Measurements from ENCODE around the gene WFDC12. TPM values are rescaled to one million over a fixed set of nuclear protein-coding genes. Genes with fewer than 3 reads are reported as not detected.

The WFDC12 gene
- total RNA-seq, 1 donor from 2014 or later: not detected

- ATAC-seq (no peak), DNase-seq (ENCODE audit: low spot score) (no peak)
Measured at GRCh38 chr20:45094201-45094600, 30.1 kb downstream of the WFDC12 start.

- ATAC-seq (no peak), DNase-seq (ENCODE audit: low spot score) (no peak)
Measured at GRCh38 chr20:45092898-45093297, 31.4 kb downstream of the WFDC12 start.

GRCh38 chr20:45091366-45091765, 32.9 kb downstream of the WFDC12 start:
- no peak for ATAC-seq
- no peak for DNase-seq (ENCODE audit: low spot score)

DNA sequence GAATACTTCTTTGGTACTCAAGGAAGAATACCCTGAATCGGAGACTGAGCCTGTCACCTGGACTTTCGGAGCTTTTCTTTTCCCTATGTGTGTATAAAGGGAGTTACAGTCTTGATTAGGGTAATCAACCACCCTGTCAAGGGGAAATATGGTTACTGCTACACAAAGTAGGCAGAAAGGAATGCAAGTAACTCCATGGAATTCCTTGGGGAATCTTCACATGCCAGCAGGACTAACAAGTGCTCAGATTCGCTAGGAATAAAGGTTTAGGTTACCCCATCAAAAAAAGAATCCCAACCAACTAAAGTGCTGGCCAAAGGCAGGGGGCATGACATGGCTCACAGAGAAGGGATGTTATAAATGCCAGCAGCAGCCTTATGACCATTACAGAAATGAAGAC, 33.8 kb downstream of the WFDC12 start:
- DNase-seq (ENCODE audit: low spot score): no peak
- ATAC-seq: no peak

- ATAC-seq (no peak), DNase-seq (ENCODE audit: low spot score) (no peak)
Measured at GRCh38 chr20:45088247-45088646, 36.0 kb downstream of the WFDC12 start.

DNA sequence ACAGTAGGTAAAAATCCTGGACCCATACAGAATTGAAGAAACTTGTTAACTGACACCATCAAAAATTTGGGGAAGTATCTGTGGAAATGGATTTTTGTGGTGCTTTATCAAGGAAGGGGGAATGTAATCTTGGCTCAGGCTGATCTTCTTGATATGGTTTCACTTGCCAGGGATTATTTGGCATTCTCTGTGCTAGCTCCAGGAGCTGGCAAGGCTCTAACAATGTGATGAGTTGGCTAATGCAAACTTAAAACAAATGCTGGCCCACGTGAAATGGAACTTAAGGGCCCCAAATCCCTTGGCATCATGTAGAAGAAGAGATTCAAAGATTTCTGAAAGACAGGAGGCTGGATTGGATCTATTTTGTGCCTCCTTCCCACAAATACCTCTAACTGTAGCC, 36.5 kb downstream of the WFDC12 start:
- ATAC-seq: no peak

DNA sequence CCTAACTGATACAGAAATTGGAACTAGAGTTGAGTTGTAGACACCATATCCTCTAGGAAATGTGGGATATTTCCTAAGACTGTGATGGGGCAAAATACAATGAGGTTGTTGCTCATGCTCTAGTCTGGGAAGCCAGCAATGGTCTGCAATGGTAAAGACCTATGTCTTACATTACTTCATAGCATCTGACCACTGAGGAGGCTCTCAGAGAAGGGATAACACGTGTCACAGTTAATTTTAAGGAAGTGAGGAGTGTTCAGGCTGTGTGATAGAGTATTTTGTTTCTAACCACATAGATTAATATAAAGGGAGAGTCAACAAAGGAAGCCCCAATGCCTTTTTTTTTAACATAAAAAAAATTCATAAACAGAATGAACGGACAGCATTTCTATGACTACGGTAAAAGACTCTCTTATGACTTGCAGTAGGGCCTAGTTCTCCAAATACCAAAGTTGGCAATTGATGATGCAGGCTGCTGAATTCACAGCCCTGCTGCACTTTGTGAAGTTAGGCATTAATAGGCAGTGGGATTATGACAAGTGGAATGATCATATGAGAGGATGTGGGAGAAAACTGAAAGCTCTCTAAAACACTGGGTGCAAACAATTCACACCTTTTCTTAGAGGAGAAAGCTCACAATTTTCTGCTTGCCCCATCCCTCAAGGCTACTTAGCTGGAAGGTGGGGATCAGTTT, 37.0 kb downstream of the WFDC12 start:
- no peak for ATAC-seq
- no peak for DNase-seq (ENCODE audit: low spot score)

More for the DNA sequence above, 36.5 kb downstream of the WFDC12 start:
- DNase-seq (ENCODE audit: low spot score): no peak

GRCh38 chr20:45085867-45086266, 38.4 kb downstream of the WFDC12 start:
- no peak for ATAC-seq

DNA sequence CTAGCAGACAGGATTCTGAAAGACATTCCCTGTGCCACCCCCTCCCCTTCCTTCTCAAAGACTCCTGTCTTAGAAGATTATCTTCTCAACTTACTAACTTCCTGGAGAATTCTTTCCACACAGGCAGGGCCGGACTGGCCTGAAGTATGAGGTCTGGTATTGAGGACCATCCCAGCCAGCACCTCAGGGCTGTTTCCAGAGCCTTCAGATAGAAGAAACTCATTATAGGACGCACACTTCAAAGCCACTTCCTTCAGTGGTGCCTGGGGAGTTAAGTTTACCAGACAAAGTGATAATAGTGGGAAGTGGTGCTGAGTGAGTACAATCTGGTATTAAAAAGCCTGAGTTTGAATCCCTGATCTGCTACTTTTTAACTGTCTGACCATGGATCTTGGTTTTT, 39.0 kb downstream of the WFDC12 start:
- ATAC-seq (no peak), DNase-seq (ENCODE audit: low spot score) (no peak)

More at GRCh38 chr20:45085867-45086266, 38.4 kb downstream of the WFDC12 start:
- no peak for DNase-seq (ENCODE audit: low spot score)

- no peak for DNase-seq (ENCODE audit: low spot score)
- no peak for ATAC-seq
Measured at GRCh38 chr20:45083127-45083526, 41.1 kb downstream of the WFDC12 start.

DNA sequence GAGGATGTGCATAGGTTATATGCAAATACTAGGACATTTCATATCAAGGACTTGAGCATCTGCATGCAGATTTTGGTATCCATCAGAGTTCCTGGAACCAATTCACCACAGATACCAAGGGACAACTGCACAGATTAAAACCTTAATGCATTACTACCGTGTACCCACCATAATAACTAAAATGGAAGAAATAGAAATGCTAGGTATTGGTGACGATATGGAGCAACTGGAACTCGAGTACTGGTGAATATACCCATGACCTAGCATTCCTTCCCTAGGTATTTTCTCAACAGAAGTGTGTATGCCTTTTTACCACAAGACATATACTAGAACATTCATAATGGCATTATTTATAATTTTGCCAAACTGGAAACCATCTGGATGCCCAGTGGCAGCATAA, 41.8 kb downstream of the WFDC12 start:
- ATAC-seq (no peak), DNase-seq (ENCODE audit: low spot score) (no peak)

- ATAC-seq (no peak), DNase-seq (ENCODE audit: low spot score) (no peak)
Measured at GRCh38 chr20:45080867-45081624, 43.2 kb downstream of the WFDC12 start.

DNA sequence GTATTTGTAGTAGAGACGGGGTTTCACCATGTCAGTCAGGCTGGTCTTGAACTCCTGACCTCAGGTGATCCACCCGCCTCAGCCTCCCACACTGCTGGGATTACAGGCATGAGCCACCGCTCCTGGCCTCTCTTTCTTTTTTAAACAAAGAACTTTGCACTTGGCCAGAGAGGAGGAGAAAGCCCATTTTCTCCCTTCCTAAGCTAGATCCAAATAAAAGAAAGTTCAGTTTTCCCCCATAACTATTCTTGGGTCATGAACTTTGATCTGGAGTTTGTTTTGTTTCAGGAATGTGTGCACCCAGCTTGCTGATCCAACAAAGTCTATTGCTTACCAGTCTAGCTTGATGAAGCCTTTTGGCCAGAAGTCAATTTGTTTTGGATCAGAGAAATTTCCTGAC, 46.7 kb downstream of the WFDC12 start:
- DNase-seq (ENCODE audit: low spot score): no peak
- ATAC-seq: peak; percentile 88

Other genes with a start within 250 kb of the WFDC12 start
- 52.5 TPM for gene YWHAB, start 238.8 kb downstream of the WFDC12 start, total RNA-seq
- gene PABPC1L, start 214.4 kb downstream of the WFDC12 start, total RNA-seq: 37.3 TPM
- gene TOMM34, start 164.1 kb downstream of the WFDC12 start, total RNA-seq: 6.9 TPM
- gene STK4, start 158.0 kb downstream of the WFDC12 start, total RNA-seq: 10.0 TPM
- not detected for gene KCNS1, start 23.3 kb downstream of the WFDC12 start, total RNA-seq
- gene WFDC5, start 9.3 kb downstream of the WFDC12 start, total RNA-seq: not detected
- not detected for gene PI3, start 50.4 kb upstream of the WFDC12 start, total RNA-seq
- gene SEMG1, start 82.6 kb upstream of the WFDC12 start, total RNA-seq: not detected
- not detected for gene SEMG2, start 96.9 kb upstream of the WFDC12 start, total RNA-seq
- gene SLPI, start 130.1 kb upstream of the WFDC12 start, total RNA-seq: 147 TPM
- 0.23 TPM for gene RBPJL, start 182.4 kb upstream of the WFDC12 start, total RNA-seq
- not detected for gene MATN4, start 183.8 kb upstream of the WFDC12 start, total RNA-seq
- 89.3 TPM for gene SDC4, start 224.0 kb upstream of the WFDC12 start, total RNA-seq
- gene SYS1, start 238.7 kb upstream of the WFDC12 start, total RNA-seq: 16.9 TPM

All from left lobe of liver (tissue), 2 donors.